GM10248 (cell line): Measurements from ENCODE around the gene DAB2IP.

Source experiments
- CTCF ChIA-PET: fragments of 300-600 bp; sonication (Branson Sonifier 250); formaldehyde crosslinking; extraction: SDS; loops from one replicate; lab custom pipeline; 2021; ENCODE audit warnings: antibody characterized with exemption; lab: Yijun Ruan, JAX
- POLR2A ChIA-PET: fragments of 350-650 bp; sonication (Branson Sonifier 250); formaldehyde crosslinking; extraction: SDS; loops from one replicate; lab custom pipeline; 2020; ENCODE audit warnings: antibody characterized with exemption; lab: Yijun Ruan, JAX
- DNase-seq: peaks from one replicate; pipeline ENCODE4 v3.0.0; 2012; ENCODE audit errors: extremely low spot score
- TF ChIP-seq, protein P1 (sequence below): IDR thresholded peaks from 2 replicates; pipeline ENCODE4 v1.5.1; 2012; ENCODE audit warnings: mild to moderate bottlenecking, low read depth; ENCODE audit errors: extremely low read depth, missing control alignments, control extremely low read depth

DAB2IP gene

DNA sequence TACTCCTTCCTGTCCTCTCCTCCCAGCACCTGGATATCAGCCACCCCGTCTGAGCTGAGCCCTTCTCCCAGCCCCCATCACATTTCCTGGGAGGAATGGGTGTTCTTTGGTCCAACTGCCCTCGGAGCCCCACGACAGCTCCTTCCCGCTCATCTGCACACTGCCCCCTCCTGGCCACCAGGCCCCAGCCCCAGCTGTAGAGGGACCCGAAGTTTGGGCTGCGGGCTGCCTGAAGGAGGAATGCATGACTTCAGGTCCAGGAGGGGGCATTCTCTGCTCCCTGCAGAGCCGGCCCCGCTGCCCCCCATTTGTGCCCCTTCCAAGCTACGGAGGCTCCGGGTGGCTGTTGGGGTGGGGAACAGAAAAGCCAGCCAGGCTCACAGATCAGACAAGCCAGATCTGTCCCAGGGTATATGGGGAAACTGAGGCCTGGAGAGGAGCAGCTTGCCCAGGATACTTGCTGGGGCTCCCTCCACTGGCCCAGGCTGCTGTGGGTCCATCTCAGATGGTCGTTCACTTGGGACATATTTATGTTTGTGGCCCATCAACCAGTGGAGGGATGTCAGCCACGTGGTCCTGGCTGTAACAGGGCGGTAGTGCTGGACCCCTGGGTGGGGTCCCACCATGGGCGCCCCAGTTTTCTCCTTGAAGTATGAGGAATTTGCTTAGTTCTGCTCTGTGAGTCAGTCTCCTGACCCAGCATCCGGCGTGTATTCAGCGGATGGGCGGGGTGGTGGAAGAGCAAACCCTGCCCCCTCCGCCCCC is 33.1 kb downstream of the DAB2IP start:
- POLR2A ChIA-PET: no interaction called here
- peak; percentile 63 for DNase-seq
- TF ChIP-seq, protein P1, sequence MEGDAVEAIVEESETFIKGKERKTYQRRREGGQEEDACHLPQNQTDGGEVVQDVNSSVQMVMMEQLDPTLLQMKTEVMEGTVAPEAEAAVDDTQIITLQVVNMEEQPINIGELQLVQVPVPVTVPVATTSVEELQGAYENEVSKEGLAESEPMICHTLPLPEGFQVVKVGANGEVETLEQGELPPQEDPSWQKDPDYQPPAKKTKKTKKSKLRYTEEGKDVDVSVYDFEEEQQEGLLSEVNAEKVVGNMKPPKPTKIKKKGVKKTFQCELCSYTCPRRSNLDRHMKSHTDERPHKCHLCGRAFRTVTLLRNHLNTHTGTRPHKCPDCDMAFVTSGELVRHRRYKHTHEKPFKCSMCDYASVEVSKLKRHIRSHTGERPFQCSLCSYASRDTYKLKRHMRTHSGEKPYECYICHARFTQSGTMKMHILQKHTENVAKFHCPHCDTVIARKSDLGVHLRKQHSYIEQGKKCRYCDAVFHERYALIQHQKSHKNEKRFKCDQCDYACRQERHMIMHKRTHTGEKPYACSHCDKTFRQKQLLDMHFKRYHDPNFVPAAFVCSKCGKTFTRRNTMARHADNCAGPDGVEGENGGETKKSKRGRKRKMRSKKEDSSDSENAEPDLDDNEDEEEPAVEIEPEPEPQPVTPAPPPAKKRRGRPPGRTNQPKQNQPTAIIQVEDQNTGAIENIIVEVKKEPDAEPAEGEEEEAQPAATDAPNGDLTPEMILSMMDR: peak; percentile 71
- CTCF ChIA-PET: interaction anchor here (0.6 to 2.8 kb wide), 28 partner anchors 8 to 438 kb away, joined by 3 to 22 read pairs (median 5); no protein-coding TSS in a partner anchor

GRCh38 chr9:121685146-121685794 is 33.8 kb downstream of the DAB2IP start:
- ChIA-PET POLR2A (no interaction called here), CTCF (interaction anchor here (0.8 to 1.8 kb wide), 9 partner anchors 8 to 299 kb away, joined by 3 to 15 read pairs (median 4); no protein-coding TSS in a partner anchor)
- no peak for DNase-seq
- TF ChIP-seq, protein P1: no peak

DNA sequence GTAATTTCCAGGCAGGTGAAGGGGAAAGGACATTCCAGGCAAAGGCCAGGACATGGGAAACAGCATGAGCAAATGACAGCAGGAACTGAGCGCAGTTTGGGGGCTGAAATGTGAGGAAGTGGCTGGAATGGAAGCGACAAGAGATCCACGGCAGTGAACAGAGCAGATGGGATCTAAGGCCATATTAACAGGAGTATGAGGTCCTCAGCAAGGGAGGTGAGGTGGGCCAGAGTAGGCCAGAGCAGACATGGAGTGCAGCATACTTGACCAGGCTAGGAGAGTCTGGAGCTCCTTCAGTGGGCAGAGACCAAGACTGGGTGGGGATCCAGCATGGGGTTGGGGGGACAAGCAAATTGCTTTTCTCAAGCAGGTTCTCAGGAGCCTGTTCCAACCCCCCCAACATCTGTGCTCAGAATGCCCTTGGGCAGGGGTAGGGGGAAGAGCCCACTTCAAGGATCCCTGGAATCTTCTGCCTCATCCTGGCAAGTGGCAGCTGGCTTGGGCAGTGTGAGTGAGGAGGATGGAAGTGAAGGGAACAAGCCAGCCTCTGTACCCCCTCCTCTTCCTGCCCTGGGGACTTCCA is 34.5 kb downstream of the DAB2IP start:
- TF ChIP-seq, protein P1: no peak
- no peak for DNase-seq
- CTCF ChIA-PET: interaction anchor here (0.8 to 2.2 kb wide), 7 partner anchors 9 to 436 kb away, joined by 3 to 7 read pairs (median 3); no protein-coding TSS in a partner anchor
- POLR2A ChIA-PET: no interaction called here

DNA sequence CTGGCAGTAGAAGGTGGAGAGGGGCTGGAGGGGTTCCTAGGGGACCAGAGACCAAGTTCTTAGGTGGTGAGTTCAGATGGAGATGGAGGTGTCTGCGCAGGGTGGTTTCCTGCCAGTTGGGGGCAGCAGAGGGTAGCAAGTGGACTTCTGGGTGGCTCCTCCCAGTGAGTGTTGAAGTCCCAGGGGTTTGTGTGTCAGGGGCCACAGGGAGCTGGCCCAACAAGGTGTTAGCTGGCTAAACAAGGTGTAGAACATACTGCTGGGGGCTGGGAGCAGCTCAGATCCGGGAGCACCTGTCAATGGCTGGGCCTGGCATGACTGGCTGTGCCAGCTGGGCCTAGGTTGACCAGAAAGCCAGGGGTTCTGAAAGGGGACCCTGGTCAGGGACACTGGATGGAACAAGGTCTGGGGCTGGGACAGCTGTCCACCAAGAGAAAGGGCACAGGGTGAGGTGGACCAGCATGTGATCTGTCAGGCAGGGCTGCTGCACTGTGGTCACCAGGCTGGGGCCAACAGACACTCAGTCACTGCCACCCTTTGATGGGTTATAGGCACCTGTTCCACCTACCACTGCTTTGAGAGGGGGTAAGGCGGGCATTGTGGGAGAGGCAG is 35.6 kb downstream of the DAB2IP start:
- ChIA-PET CTCF (interaction anchor here (0.7 to 2.2 kb wide), 23 partner anchors 9 to 438 kb away, joined by 3 to 17 read pairs (median 4); no protein-coding TSS in a partner anchor), POLR2A (no interaction called here)
- TF ChIP-seq, protein P1: peak; percentile 84
- peak; percentile 82 for DNase-seq

- POLR2A ChIA-PET: no interaction called here
- CTCF ChIA-PET: interaction anchor here (1.0 to 2.2 kb wide), 12 partner anchors 8 to 434 kb away, joined by 3 to 12 read pairs (median 6); no protein-coding TSS in a partner anchor
- TF ChIP-seq, protein P1: no peak
- DNase-seq: no peak
These were observed 36.8 kb downstream of the DAB2IP start for GRCh38 chr9:121688146-121688680.
